K562 (cell line): ENCODE results near the gene TUT4. TPM values are rescaled to one million over a fixed set of nuclear protein-coding genes. Genes with fewer than 3 reads are reported as not detected.

Source experiments
- ARHGAP35 ChIP-seq: fragments of 450-650 bp; IDR thresholded peaks from 2 replicates; pipeline ENCODE4 v1.6.1; 2018; ENCODE audit not compliant: partially characterized antibody
- ATF2 ChIP-seq: sonication (generic); formaldehyde crosslinking; IDR thresholded peaks from 2 replicates; pipeline ENCODE4 v1.8.1; 2022; ENCODE audit warnings: missing genetic modification reagents
- BRD9 ChIP-seq: fragments of 450-650 bp; IDR thresholded peaks from 2 replicates; pipeline ENCODE4 v1.6.1; 2018; ENCODE audit warnings: low read depth; ENCODE audit not compliant: partially characterized antibody
- E2F6 ChIP-seq, 2 experiments: IDR thresholded peaks; 2 replicates each; pipeline ENCODE4 v1.6.1; 2011; ENCODE audit warnings: borderline replicate concordance in 1 of 2, control low read depth in 1 of 2, low read depth in 1 of 2, low read length in 1 of 2, mild to moderate bottlenecking in 1 of 2, mixed read lengths in 1 of 2, moderate library complexity in 1 of 2; ENCODE audit not compliant: insufficient read depth in 1 of 2, insufficient read length in 1 of 2, poor library complexity in 1 of 2, severe bottlenecking in 1 of 2; ENCODE audit errors: extremely low read depth in 1 of 2
- EGR1 ChIP-seq: fragments of 450-650 bp; conservative IDR thresholded peaks from 2 replicates; pipeline ENCODE4 v1.6.1; 2017; ENCODE audit warnings: mild to moderate bottlenecking
- ETS2 ChIP-seq: IDR thresholded peaks from 2 replicates; pipeline ENCODE4 v1.6.1; 2016; ENCODE audit warnings: borderline replicate concordance, missing genetic modification characterization, mild to moderate bottlenecking, moderate library complexity, missing compliant biosample characterization; ENCODE audit not compliant: poor library complexity, severe bottlenecking
- EWSR1 ChIP-seq: fragments of 450-650 bp; IDR thresholded peaks from 2 replicates; pipeline ENCODE4 v1.6.1; 2018; ENCODE audit warnings: borderline replicate concordance, mild to moderate bottlenecking, low read depth, moderate library complexity; ENCODE audit not compliant: partially characterized antibody
- FOS ChIP-seq: IDR thresholded peaks from 3 replicates; pipeline ENCODE4 v1.6.1; 2011; ENCODE audit not compliant: insufficient read length; ENCODE audit errors: extremely low read depth
- HNRNPL ChIP-seq: fragments of 200-400 bp; formaldehyde crosslinking; IDR thresholded peaks from 2 replicates; pipeline ENCODE4 v1.6.1; 2017; ENCODE audit warnings: low read depth, mild to moderate bottlenecking, low read length
- HNRNPUL1 ChIP-seq: fragments of 200-400 bp; formaldehyde crosslinking; IDR thresholded peaks from 2 replicates; pipeline ENCODE4 v1.6.1; 2017; ENCODE audit warnings: low read length
- KLF6 ChIP-seq: fragments of 250-450 bp; sonication (Bioruptor Pico); IDR thresholded peaks from 2 replicates; pipeline ENCODE4 v1.4.0; 2020; ENCODE audit warnings: mild to moderate bottlenecking, moderate library complexity, borderline replicate concordance
- RAD21 ChIP-seq, 2 experiments: fragments of 250-450 bp in 1 of 2; fragments of 450-650 bp in 1 of 2; sonication (Bioruptor Pico) in 1 of 2; formaldehyde crosslinking in 1 of 2; IDR thresholded peaks in 1 of 2; conservative IDR thresholded peaks in 1 of 2; 2 replicates each; pipeline versions ENCODE4 v1.4.0 to v1.8.0; 2020 to 2022; ENCODE audit warnings: mild to moderate bottlenecking in 2 of 2, moderate library complexity in 1 of 2
- U2AF2 ChIP-seq: fragments of 200-400 bp; formaldehyde crosslinking; optimal IDR thresholded peaks from 2 replicates; pipeline ENCODE3; 2017; ENCODE audit warnings: low read depth, mild to moderate bottlenecking, low read length
- ZNF140 ChIP-seq: fragments of 250-450 bp; sonication (Bioruptor Pico); IDR thresholded peaks from 2 replicates; pipeline ENCODE4 v1.8.0; 2021; ENCODE audit warnings: moderate library complexity, mild to moderate bottlenecking, inconsistent platforms
- ZNF583 ChIP-seq: fragments of 250-450 bp; sonication (Bioruptor Pico); IDR thresholded peaks from 2 replicates; pipeline ENCODE4 v1.4.0; 2020
- ZNF695 ChIP-seq: fragments of 450-650 bp; formaldehyde crosslinking; IDR thresholded peaks from 2 replicates; pipeline ENCODE4 v1.4.0; 2020; ENCODE audit warnings: mild to moderate bottlenecking, moderate library complexity
- polyA plus RNA-seq, 8 experiments: library from polyadenylated mRNA; depleted of rRNA in 4 of 8; stranded (reverse) in 5 of 8; unstranded in 3 of 8; fragments of >200 nt; fragmentation: Nextera tagmentation in 2 of 8; fragmentation: Illumina TruSeq in 1 of 8; extraction: Ambion mirVana in 2 of 8; extraction: Trizol in 1 of 8; gene quantifications; 2 replicates each; pipeline versions ENCODE4 v1.2.1 to v1.2.3, GENCODE V29; 2011 to 2014; ENCODE audit warnings: inconsistent platforms in 1 of 8, missing spikeins in 1 of 8
- total RNA-seq, 7 experiments: library from RNA; depleted of rRNA in 6 of 7; stranded (reverse); fragments of >200 nt in 6 of 7; fragmentation: Illumina TruSeq in 2 of 7; extraction: Trizol in 2 of 7; gene quantifications; 2 replicates each; pipeline versions ENCODE4 v1.2.1 to v1.2.3, GENCODE V29; 2011 to 2021; ENCODE audit warnings: low replicate concordance in 1 of 7

The TUT4 gene
- total and polyA plus RNA-seq, 9 of the 15 experiments (the other 6 are each of a cell fraction or from before 2014, with no cell fraction given), result 15.8 to 53.5 (median 36.7) TPM

GRCh38 chr1:52404116-52404974 lies 148.5 kb downstream of the TUT4 start, which contains the start of the genes ORC1 and PRPF38A (continued):
- TF ChIP-seq RAD21 (CRISPR knock-in tag; conservative IDR thresholded peaks at IDR 0.05 in 1 of 2, IDR thresholded peaks at IDR 0.05 in 1 of 2) (peak in 1 of 2 experiments; percentile 69; a peak in 2 of 4 replicates), EWSR1 (no peak), KLF6 (CRISPR knock-in tag) (0 out of 2 replicates have a peak, but pooled peaks have one; percentile 36), ZNF695 (CRISPR knock-in tag) (no peak), ZNF140 (CRISPR knock-in tag) (no peak), ZNF583 (CRISPR knock-in tag) (no peak), EGR1 (peak; percentile 62), FOS (no peak), E2F6 (IDR thresholded peaks at IDR 0.05; ENCODE audit: borderline replicate concordance in 1 of 2, extremely low read depth in 1 of 2, insufficient read depth in 1 of 2, insufficient read length in 1 of 2, low read depth in 1 of 2, low read length in 1 of 2, poor library complexity in 1 of 2, severe bottlenecking in 1 of 2) (peak in 1 of 2 experiments; percentile 12), HNRNPL (no peak), ARHGAP35 (no peak), ATF2 (CRISPR knock-in tag) (no peak), ETS2 (tag) (no peak), U2AF2 (no peak), BRD9 (no peak), HNRNPUL1 (no peak)
